Activated CD4-positive, alpha-beta T cell treated with anti-CD3 and anti-CD28 coated beads for 36 hours (primary cell): ENCODE results near the gene FOXM1. TPM values are rescaled to one million over a fixed set of nuclear protein-coding genes. Genes with fewer than 3 reads are reported as not detected.

Source experiments
- ATAC-seq: fragments of 200-7000 bp; cut with Tn5 transposase; one replicate; pipeline ENCODE4 v1.10.0; 2021; ENCODE audit warnings: mild to moderate bottlenecking, moderate library complexity
- CTCF ChIA-PET: fragments of 350-600 bp; sonication (Branson Sonifier 250); formaldehyde crosslinking; loops from one replicate; lab custom pipeline; 2021; ENCODE audit warnings: antibody characterized with exemption; lab: Charles Lee
- POLR2A ChIA-PET: fragments of 350-600 bp; sonication (Branson Sonifier 250); formaldehyde crosslinking; loops from one replicate; lab custom pipeline; 2021; ENCODE audit warnings: antibody characterized with exemption, inconsistent platforms; lab: Charles Lee
- DNase-seq: peaks from one replicate; pipeline ENCODE4 v3.0.0-alpha.2; 2020
- H3K27ac Mint-ChIP-seq: one replicate; pipeline ENCODE4 v1.8.0; 2021; ENCODE audit warnings: mixed read lengths
- H3K27me3 Mint-ChIP-seq: one replicate; pipeline ENCODE4 v1.8.0; 2021; ENCODE audit warnings: mixed read lengths
- H3K36me3 Mint-ChIP-seq: one replicate; pipeline ENCODE4 v1.8.0; 2021; ENCODE audit warnings: low read depth, mixed read lengths
- H3K4me1 Mint-ChIP-seq: one replicate; pipeline ENCODE4 v1.8.0; 2021; ENCODE audit warnings: mixed read lengths
- H3K4me3 Mint-ChIP-seq: one replicate; pipeline ENCODE4 v1.8.0; 2021; ENCODE audit warnings: mild to moderate bottlenecking, moderate library complexity, mixed read lengths
- H3K9me3 Mint-ChIP-seq: one replicate; pipeline ENCODE4 v1.8.0; 2021; ENCODE audit warnings: low read depth, mixed read lengths
- intact Hi-C, 2 experiments: fragments of 100-400 bp; cut with DNase I in 1 of 2; cut with micrococcal nuclease in 1 of 2; formaldehyde crosslinking; loops; one replicate each; pipeline versions ENCODE4 v1.14.2 to v1.15.1; 2022 to 2024; cut with DNase I, micrococcal nuclease
- total RNA-seq, 2 experiments: library from RNA; stranded (reverse); gene quantifications; one replicate each; pipeline ENCODE4 v1.2.3, GENCODE V29; 2021

FOXM1 gene
- total RNA-seq, 2 experiments from 2014 or later: 74.5 to 92.3 TPM

GRCh38 chr12:2824541-2824940, 52.4 kb downstream of the FOXM1 start:
- Mint-ChIP-seq H3K27me3 (no peaks in the 10 kb centered on the region), H3K4me3 (no peak overlapping the region), H3K36me3 (peaks cover 38% of the 10 kb centered on the region), H3K9me3 (no peaks in the 10 kb centered on the region), H3K4me1 (no peaks in the 10 kb centered on the region), H3K27ac (no peak overlapping the region)
- ChIA-PET CTCF (interaction anchor here (1.2 kb wide), 1 partner anchor 141 kb away, joined by 3 read pairs; no protein-coding TSS in a partner anchor), POLR2A (no interaction called here)
- intact Hi-C loops: no loop called here
- DNase-seq (no peak), ATAC-seq (no peak)

GRCh38 chr12:2823483-2823882, 53.5 kb downstream of the FOXM1 start:
- intact Hi-C loops: no loop called here
- ChIA-PET POLR2A (no interaction called here), CTCF (no interaction called here)
- ATAC-seq (no peak), DNase-seq (no peak)
- Mint-ChIP-seq H3K4me3 (no peak overlapping the region), H3K27me3 (no peaks in the 10 kb centered on the region), H3K9me3 (no peaks in the 10 kb centered on the region), H3K36me3 (peaks cover 38% of the 10 kb centered on the region), H3K4me1 (no peaks in the 10 kb centered on the region), H3K27ac (no peak overlapping the region)

GRCh38 chr12:2820432-2820831, 56.5 kb downstream of the FOXM1 start:
- DNase-seq (no peak), ATAC-seq (no peak)
- intact Hi-C loops: no loop called here
- Mint-ChIP-seq H3K4me3 (no peak overlapping the region), H3K4me1 (peaks cover 3% of the 10 kb centered on the region), H3K9me3 (no peaks in the 10 kb centered on the region), H3K27me3 (no peaks in the 10 kb centered on the region), H3K36me3 (peaks cover 46% of the 10 kb centered on the region), H3K27ac (peak overlapping the region; percentile 4)
- POLR2A ChIA-PET: no interaction called here
- CTCF ChIA-PET: no interaction called here

GRCh38 chr12:2819810-2820209, 57.2 kb downstream of the FOXM1 start:
- H3K9me3 Mint-ChIP-seq: no peaks in the 10 kb centered on the region

GRCh38 chr12:2813214-2814185, 63.5 kb downstream of the FOXM1 start:
- peak; percentile 77 for DNase-seq
- Mint-ChIP-seq H3K36me3 (peaks cover 19% of the 10 kb centered on the region), H3K27ac (peak overlapping the region; percentile 98), H3K4me1 (peaks cover 26% of the 10 kb centered on the region), H3K9me3 (no peaks in the 10 kb centered on the region), H3K4me3 (peak overlapping the region; percentile 92), H3K27me3 (no peaks in the 10 kb centered on the region)
- peak; percentile 36 for ATAC-seq
- intact Hi-C loops: loop anchor here (1.0 to 5.0 kb wide), 8 partner anchors 55 to 1016 kb away; partner anchors contain the start of gene CRACR2A (in 1 of the 2)
- POLR2A ChIA-PET: interaction anchor here (0.7 to 1.2 kb wide), 3 partner anchors 13 to 39 kb away, joined by 3 to 7 read pairs (median 4); no protein-coding TSS in a partner anchor
- CTCF ChIA-PET: interaction anchor here (0.6 to 1.6 kb wide), 7 partner anchors 30 to 807 kb away, joined by 3 to 5 read pairs (median 3); no protein-coding TSS in a partner anchor

More at GRCh38 chr12:2819810-2820209, 57.2 kb downstream of the FOXM1 start:
- Mint-ChIP-seq H3K27me3 (no peaks in the 10 kb centered on the region), H3K27ac (no peak overlapping the region), H3K36me3 (peaks cover 47% of the 10 kb centered on the region), H3K4me3 (no peak overlapping the region), H3K4me1 (peaks cover 8% of the 10 kb centered on the region)
- ChIA-PET POLR2A (interaction anchor here (0.8 kb wide), 1 partner anchor 67 kb away, joined by 4 read pairs; no protein-coding TSS in a partner anchor), CTCF (interaction anchor here (0.7 kb wide), 1 partner anchor 16 kb away, joined by 3 read pairs; no protein-coding TSS in a partner anchor)
- ATAC-seq (no peak), DNase-seq (no peak)
- intact Hi-C loops: no loop called here

GRCh38 chr12:2812290-2813213, 64.4 kb downstream of the FOXM1 start, which contains the start of gene ITFG2:
Gene ITFG2 (plus strand): TSS chr12:2812668. CDS start chr12:2812761, 93 bp downstream.
- peak; percentile 98 for DNase-seq
- peaks cover 26% of the 10 kb centered on the region for H3K4me1 Mint-ChIP-seq
- ATAC-seq: peak; percentile 96
- no peaks in the 10 kb centered on the region for H3K9me3 Mint-ChIP-seq
- ChIA-PET CTCF (interaction anchor here (0.6 to 0.9 kb wide), 4 partner anchors 77 to 806 kb away, joined by 3 to 4 read pairs (median 4); no protein-coding TSS in a partner anchor), POLR2A (interaction anchor here (0.7 kb wide), 1 partner anchor 14 kb away, joined by 4 read pairs; no protein-coding TSS in a partner anchor)
- H3K36me3 Mint-ChIP-seq: peaks cover 17% of the 10 kb centered on the region
- intact Hi-C loops: loop anchor here (1.0 to 5.0 kb wide), 12 partner anchors 17 to 1015 kb away; partner anchors contain the start of genes FOXM1 (in 2 of the 2), RHNO1 (in 2 of the 2), TULP3 (in 2 of the 2) and CRACR2A (in 1 of the 2)
- H3K27me3 Mint-ChIP-seq: no peaks in the 10 kb centered on the region
- H3K27ac Mint-ChIP-seq: peak within 1 kb of the TSS; percentile 98
- H3K4me3 Mint-ChIP-seq: peak within 1 kb of the TSS; percentile 92

- Mint-ChIP-seq H3K4me1 (peaks cover 26% of the 10 kb centered on the region), H3K36me3 (peaks cover 18% of the 10 kb centered on the region), H3K27ac (peak overlapping the region; percentile 56), H3K4me3 (peak overlapping the region; percentile 92), H3K27me3 (no peaks in the 10 kb centered on the region), H3K9me3 (no peaks in the 10 kb centered on the region)
- CTCF ChIA-PET: interaction anchor here (0.7 kb wide), 1 partner anchor 348 kb away, joined by 4 read pairs; no protein-coding TSS in a partner anchor
- DNase-seq (no peak), ATAC-seq (no peak)
- intact Hi-C loops: loop anchor here (1.0 to 5.0 kb wide), 9 partner anchors 16 to 1014 kb away; partner anchors contain the start of genes FOXM1 (in 2 of the 2), RHNO1 (in 2 of the 2), TULP3 (in 2 of the 2) and CRACR2A (in 1 of the 2)
- POLR2A ChIA-PET: interaction anchor here (0.7 kb wide), 1 partner anchor 43 kb away, joined by 5 read pairs; no protein-coding TSS in a partner anchor
Measured at GRCh38 chr12:2811801-2812200, 65.2 kb downstream of the FOXM1 start.

Other genes with a start within 250 kb of the FOXM1 start
- gene FKBP4, start 82.2 kb downstream of the FOXM1 start, total RNA-seq: 100 to 1,000 TPM; 129 to 182 TPM
- 10 to 100 TPM; 28.0 to 35.3 TPM for gene ITFG2, start 64.5 kb downstream of the FOXM1 start, total RNA-seq
- gene NRIP2, start 42.1 kb downstream of the FOXM1 start, total RNA-seq: not detected
- gene TEX52, start 20.1 kb downstream of the FOXM1 start, total RNA-seq: under 1 TPM in 1 of 2 experiments, not detected in 1; 0.16 TPM
- gene RHNO1, start within 50 bp of the FOXM1 start, total RNA-seq: 10 to 100 TPM; 61.1 to 91.4 TPM
- gene TULP3, start 13.7 kb upstream of the FOXM1 start, total RNA-seq: 1 to 10 TPM; 5.9 to 7.3 TPM
- 1 to 10 TPM; 7.2 to 9.0 TPM for gene TEAD4, start 82.2 kb upstream of the FOXM1 start, total RNA-seq
- 1 to 10 TPM in 1 of 2 experiments, under 1 TPM in 1; 0.82 to 1.3 TPM for gene TSPAN9, start 200.2 kb upstream of the FOXM1 start, total RNA-seq